HepG2 (cell line): ENCODE results near the gene ZNF546. TPM values are rescaled to one million over a fixed set of nuclear protein-coding genes. Genes with fewer than 3 reads are reported as not detected.
A peak's percentile ranks its signal among the peaks of the same experiment; 100 is the strongest.

Source experiments
- DMTF1 ChIP-seq: sonication (generic); formaldehyde crosslinking; IDR thresholded peaks from 2 replicates; pipeline ENCODE4 v1.4.0; 2020; ENCODE audit warnings: mild to moderate bottlenecking, missing genetic modification reagents
- FOXA3 ChIP-seq: IDR thresholded peaks from 2 replicates; pipeline ENCODE4 v1.6.1; 2016; ENCODE audit warnings: missing genetic modification reagents, missing compliant biosample characterization
- MAFG ChIP-seq: sonication (generic); formaldehyde crosslinking; IDR thresholded peaks from 2 replicates; pipeline ENCODE4 v1.5.1; 2020; ENCODE audit warnings: mild to moderate bottlenecking, missing genetic modification reagents
- MATR3 ChIP-seq: sonication (generic); formaldehyde crosslinking; IDR thresholded peaks from 2 replicates; pipeline ENCODE4 v1.4.0; 2020; ENCODE audit warnings: missing genetic modification reagents
- MIXL1 ChIP-seq: IDR thresholded peaks from 2 replicates; pipeline ENCODE4 v1.6.1; 2016
- POLR2AphosphoS5 ChIP-seq: IDR thresholded peaks from 2 replicates; pipeline ENCODE4 v1.6.1; 2012; ENCODE audit warnings: low read depth, low read length
- SMAD3 ChIP-seq: sonication (generic); formaldehyde crosslinking; IDR thresholded peaks from 2 replicates; pipeline ENCODE4 v1.4.0; 2020; ENCODE audit warnings: missing genetic modification reagents
- ZBTB8A ChIP-seq: sonication (generic); formaldehyde crosslinking; IDR thresholded peaks from 2 replicates; pipeline ENCODE4 v1.4.0; 2020; ENCODE audit warnings: mild to moderate bottlenecking, low read depth, missing genetic modification reagents, borderline replicate concordance
- ZNF564 ChIP-seq: sonication (generic); formaldehyde crosslinking; IDR thresholded peaks from 2 replicates; pipeline ENCODE4 v1.8.1; 2023; ENCODE audit warnings: mild to moderate bottlenecking, missing genetic modification reagents
- ZXDC ChIP-seq: sonication (generic); formaldehyde crosslinking; IDR thresholded peaks from 2 replicates; pipeline ENCODE4 v1.5.0; 2020; ENCODE audit warnings: mild to moderate bottlenecking, missing genetic modification reagents
- ZZZ3 ChIP-seq: sonication (generic); formaldehyde crosslinking; IDR thresholded peaks from 2 replicates; pipeline ENCODE4 v1.4.0; 2020; ENCODE audit warnings: missing genetic modification reagents, mild to moderate bottlenecking, borderline replicate concordance
- polyA plus RNA-seq, 8 experiments: library from polyadenylated mRNA; depleted of rRNA in 3 of 8; stranded (reverse) in 7 of 8; unstranded in 1 of 8; fragments of >200 nt; fragmentation: Illumina TruSeq in 4 of 8; extraction: Trizol in 4 of 8; gene quantifications; 2 replicates each; pipeline versions ENCODE4 v1.2.1 to v1.2.3, GENCODE V29; 2011 to 2016; ENCODE audit warnings: low read depth in 4 of 8, missing spikeins in 1 of 8, mixed read lengths in 1 of 8; ENCODE audit not compliant: insufficient read depth in 1 of 8
- total RNA-seq, 5 experiments: library from RNA; depleted of rRNA; stranded (reverse); fragments of >200 nt; fragmentation: Illumina TruSeq; extraction: Trizol; gene quantifications; 2 replicates each; pipeline ENCODE4 v1.2.3, GENCODE V29; 2016; ENCODE audit warnings: low read depth in 1 of 5
- TF ChIP-seq, protein P1 (sequence below): IDR thresholded peaks from 2 replicates; pipeline ENCODE4 v1.6.1; 2018; ENCODE audit warnings: missing genetic modification reagents, mild to moderate bottlenecking, missing compliant biosample characterization
- TF ChIP-seq, protein P2 (sequence below): sonication (generic); formaldehyde crosslinking; IDR thresholded peaks from 2 replicates; pipeline ENCODE4 v1.8.0; 2022; ENCODE audit warnings: mild to moderate bottlenecking, missing genetic modification reagents, moderate library complexity

Gene ZNF546
- total and polyA plus RNA-seq, 2 of the 13 experiments (the other 11 are each of a cell fraction or from before 2014, with no cell fraction given): 2.2 to 4.1 TPM

DNA sequence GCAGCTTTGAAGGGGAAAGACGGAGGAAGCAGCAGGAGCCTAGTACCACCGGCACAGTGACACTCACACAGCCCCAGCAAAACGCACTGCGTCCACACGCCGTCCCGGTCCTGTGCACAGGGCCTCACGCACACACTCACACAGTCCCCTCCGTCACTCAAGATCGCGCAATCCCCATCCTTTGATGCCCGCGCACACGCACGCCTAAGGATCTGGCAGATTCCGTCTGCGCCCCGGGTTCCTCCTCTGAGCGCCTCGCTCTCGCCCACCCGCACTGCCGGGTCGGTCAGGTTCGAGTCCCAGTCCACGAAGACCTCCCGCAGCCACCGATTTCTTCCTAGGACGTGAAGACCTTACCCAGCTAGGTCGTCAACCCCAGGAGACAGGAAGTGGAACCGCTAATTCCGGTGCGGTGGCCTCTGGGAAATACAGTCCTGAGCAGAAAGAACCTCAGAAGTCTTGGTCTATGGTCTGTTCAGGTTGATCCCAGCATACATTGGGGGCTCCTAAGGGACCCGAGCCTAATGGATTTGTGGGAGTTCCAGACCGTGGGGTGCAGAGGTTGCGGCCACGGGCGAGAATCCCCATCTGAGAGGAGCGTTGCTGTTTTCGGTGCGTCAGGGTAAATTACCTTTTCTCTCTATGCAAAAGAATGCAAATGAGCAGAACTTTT is 59.1 kb downstream of the ZNF546 start, which contains the start of gene ZNF780B (continued):
- TF ChIP-seq DMTF1 (CRISPR knock-in tag): peak; percentile 27; the same call in 1 of the 2 replicates
- 0 out of 2 replicates have a peak, but pooled peaks have one; percentile 74 for TF ChIP-seq ZBTB8A (CRISPR knock-in tag)
- TF ChIP-seq, protein P1, sequence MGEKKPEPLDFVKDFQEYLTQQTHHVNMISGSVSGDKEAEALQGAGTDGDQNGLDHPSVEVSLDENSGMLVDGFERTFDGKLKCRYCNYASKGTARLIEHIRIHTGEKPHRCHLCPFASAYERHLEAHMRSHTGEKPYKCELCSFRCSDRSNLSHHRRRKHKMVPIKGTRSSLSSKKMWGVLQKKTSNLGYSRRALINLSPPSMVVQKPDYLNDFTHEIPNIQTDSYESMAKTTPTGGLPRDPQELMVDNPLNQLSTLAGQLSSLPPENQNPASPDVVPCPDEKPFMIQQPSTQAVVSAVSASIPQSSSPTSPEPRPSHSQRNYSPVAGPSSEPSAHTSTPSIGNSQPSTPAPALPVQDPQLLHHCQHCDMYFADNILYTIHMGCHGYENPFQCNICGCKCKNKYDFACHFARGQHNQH: peak; percentile 57; the same call in 1 of the 2 replicates
- TF ChIP-seq MATR3 (CRISPR knock-in tag): no peak
- no peak for TF ChIP-seq ZXDC (CRISPR knock-in tag)
- TF ChIP-seq, protein P2, sequence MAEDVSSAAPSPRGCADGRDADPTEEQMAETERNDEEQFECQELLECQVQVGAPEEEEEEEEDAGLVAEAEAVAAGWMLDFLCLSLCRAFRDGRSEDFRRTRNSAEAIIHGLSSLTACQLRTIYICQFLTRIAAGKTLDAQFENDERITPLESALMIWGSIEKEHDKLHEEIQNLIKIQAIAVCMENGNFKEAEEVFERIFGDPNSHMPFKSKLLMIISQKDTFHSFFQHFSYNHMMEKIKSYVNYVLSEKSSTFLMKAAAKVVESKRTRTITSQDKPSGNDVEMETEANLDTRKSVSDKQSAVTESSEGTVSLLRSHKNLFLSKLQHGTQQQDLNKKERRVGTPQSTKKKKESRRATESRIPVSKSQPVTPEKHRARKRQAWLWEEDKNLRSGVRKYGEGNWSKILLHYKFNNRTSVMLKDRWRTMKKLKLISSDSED: no peak
- TF ChIP-seq ZNF564 (CRISPR knock-in tag): 0 out of 2 replicates have a peak, but pooled peaks have one; percentile 22
- peak; percentile 87 for TF ChIP-seq POLR2AphosphoS5
- peak; percentile 34; the same call in 1 of the 2 replicates for TF ChIP-seq FOXA3
- TF ChIP-seq MIXL1 (CRISPR knock-in tag): 0 out of 2 replicates have a peak, but pooled peaks have one; percentile 39
- no peak for TF ChIP-seq SMAD3 (CRISPR knock-in tag)
- TF ChIP-seq ZZZ3 (CRISPR knock-in tag): peak; percentile 61; the same call in 1 of the 2 replicates
- TF ChIP-seq MAFG: no peak
